Coronary artery (tissue), 2 donors: Measurements from ENCODE around the gene SYNPR.
"Not testable (repeated sequence)": the region's sequence is repeated elsewhere in the genome, so short reads cannot be mapped to it uniquely, and the experiment has no call there.

Source experiments
- DNase-seq: peaks from one replicate; pipeline ENCODE4 v3.0.0-alpha.2; 2017; ENCODE audit warnings: low spot score
- H3K27ac ChIP-seq, 2 donors: fragments of 200-600 bp; sonication (generic); one replicate each; pipeline ENCODE4 v1.5.1; 2016 to 2019
- H3K4me3 ChIP-seq: fragments of 200-600 bp; sonication (generic); 2 replicates; pipeline ENCODE4 v1.5.1; 2016; ENCODE audit warnings: mild to moderate bottlenecking, moderate library complexity
- CTCF ChIP-seq: fragments of 200-600 bp; sonication (generic); IDR thresholded peaks from one replicate; pipeline ENCODE4 v1.5.1; 2019; ENCODE audit warnings: antibody characterized with exemption

Gene SYNPR

GRCh38 chr3:63631670-63632069 is 353.6 kb downstream of the SYNPR start:
- DNase-seq: no peak
- Histone ChIP-seq H3K27ac (no peak overlapping the region), H3K4me3 (no peak overlapping the region)
- no peak for TF ChIP-seq CTCF

- DNase-seq: no peak
- no peak for TF ChIP-seq CTCF
- Histone ChIP-seq H3K27ac (no peak overlapping the region), H3K4me3 (no peak overlapping the region)
Observed at GRCh38 chr3:63635186-63635585, 357.1 kb downstream of the SYNPR start.

GRCh38 chr3:63639806-63640205 is 361.7 kb downstream of the SYNPR start:
- Histone ChIP-seq H3K4me3 (no peak overlapping the region), H3K27ac (no peak overlapping the region)
- TF ChIP-seq CTCF: no peak
- DNase-seq: no peak

- H3K4me3 ChIP-seq: no peak overlapping the region
- DNase-seq: no peak
- no peak overlapping the region for H3K27ac ChIP-seq
- TF ChIP-seq CTCF: no peak
Observed at GRCh38 chr3:63642488-63642887, 364.4 kb downstream of the SYNPR start.

- Histone ChIP-seq H3K27ac (no peak overlapping the region), H3K4me3 (no peak overlapping the region)
- no peak for DNase-seq
- no peak for TF ChIP-seq CTCF
Observed at GRCh38 chr3:63644212-63644797, 366.2 kb downstream of the SYNPR start.

- DNase-seq, H3K27ac ChIP-seq, H3K4me3 ChIP-seq: not testable (repeated sequence)
Observed at GRCh38 chr3:63644928-63645781, 367.0 kb downstream of the SYNPR start.

- no peak for DNase-seq
- no peak for TF ChIP-seq CTCF
- Histone ChIP-seq H3K27ac (no peak within 1 kb of the TSS), H3K4me3 (no peak within 1 kb of the TSS)
Observed at GRCh38 chr3:63652066-63652725, 374.1 kb downstream of the SYNPR start, which contains the start of gene SNTN. TSS of gene SNTN (plus strand) at chr3:63652675. CDS start at chr3:63652688, 13 bp downstream.
